GM10248 (cell line): Measurements from ENCODE around the gene NCK1.

Experiments used
- CTCF ChIA-PET: fragments of 300-600 bp; sonication (Branson Sonifier 250); formaldehyde crosslinking; extraction: SDS; loops from one replicate; lab custom pipeline; 2021; ENCODE audit warnings: antibody characterized with exemption; lab: Yijun Ruan, JAX
- POLR2A ChIA-PET: fragments of 350-650 bp; sonication (Branson Sonifier 250); formaldehyde crosslinking; extraction: SDS; loops from one replicate; lab custom pipeline; 2020; ENCODE audit warnings: antibody characterized with exemption; lab: Yijun Ruan, JAX
- DNase-seq: peaks from one replicate; pipeline ENCODE4 v3.0.0; 2012; ENCODE audit errors: extremely low spot score
- CTCF ChIP-seq: IDR thresholded peaks from 2 replicates; pipeline ENCODE4 v1.5.1; 2012; ENCODE audit warnings: mild to moderate bottlenecking, low read depth; ENCODE audit errors: extremely low read depth, missing control alignments, control extremely low read depth

NCK1 gene

GRCh38 chr3:136882571-136882970, 20.6 kb downstream of the NCK1 start:
- no peak for TF ChIP-seq CTCF
- no peak for DNase-seq
- CTCF ChIA-PET: no interaction called here
- POLR2A ChIA-PET: no interaction called here

GRCh38 chr3:136883967-136884720, 22.1 kb downstream of the NCK1 start:
- ChIA-PET CTCF (interaction anchor here (0.8 to 3.0 kb wide), 6 partner anchors 11 to 132 kb away, joined by 3 to 14 read pairs (median 4); partner anchors contain the start of genes NCK1 and STAG1), POLR2A (no interaction called here)
- no peak for TF ChIP-seq CTCF
- no peak for DNase-seq

- no peak for TF ChIP-seq CTCF
- ChIA-PET CTCF (interaction anchor here (1.9 to 3.0 kb wide), 2 partner anchors 13 to 17 kb away, joined by 4 to 14 read pairs; no protein-coding TSS in a partner anchor), POLR2A (no interaction called here)
- DNase-seq: no peak
Observed at GRCh38 chr3:136885357-136886213, 23.6 kb downstream of the NCK1 start.

GRCh38 chr3:136889947-136890346, 27.9 kb downstream of the NCK1 start:
- no peak for TF ChIP-seq CTCF
- ChIA-PET CTCF (interaction anchor here (1.3 kb wide), 1 partner anchor 9 kb away, joined by 4 read pairs; no protein-coding TSS in a partner anchor), POLR2A (no interaction called here)
- no peak for DNase-seq

GRCh38 chr3:136891934-136892855, 30.2 kb downstream of the NCK1 start:
- TF ChIP-seq CTCF: no peak
- CTCF ChIA-PET: no interaction called here
- no peak for DNase-seq
- POLR2A ChIA-PET: no interaction called here
